ENCODE results near the gene SLC7A5.

DNA sequence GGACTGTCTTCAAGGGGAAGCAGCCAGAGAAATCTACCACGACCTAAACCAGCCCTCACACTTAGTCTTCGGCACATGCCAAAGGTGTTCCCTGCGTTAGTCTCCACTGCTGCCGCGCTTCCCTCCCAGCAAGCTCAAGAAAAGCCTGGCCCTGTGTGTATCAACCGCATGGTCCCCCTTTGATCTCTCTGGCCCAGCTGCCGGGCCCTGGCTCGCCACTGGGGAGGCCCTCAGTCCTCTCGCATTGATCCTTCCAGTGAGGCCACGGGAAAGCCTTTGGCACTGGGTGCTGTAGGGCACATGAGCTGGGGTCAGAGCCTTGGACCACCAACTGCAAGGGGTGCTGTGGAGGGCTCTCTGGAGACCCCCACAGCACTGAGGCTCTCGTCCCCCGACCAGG lies 74.0 kb downstream of the SLC7A5 start:
- TF ChIP-seq CTCF (IDR thresholded peaks at IDR 0.05; ENCODE audit: low read length) (no peak), EZH2 (IDR thresholded peaks at IDR 0.05; ENCODE audit: borderline replicate concordance, low read length) (no peak)
